ENCODE measurements around the gene UNC5B. TPM values are rescaled to one million over a fixed set of nuclear protein-coding genes. Genes with fewer than 3 reads are reported as not detected.

UNC5B gene
- polyA plus RNA-seq, 12 donors, result 8.2 to 17.6 (median 10.4) TPM; not detected in 1

DNA sequence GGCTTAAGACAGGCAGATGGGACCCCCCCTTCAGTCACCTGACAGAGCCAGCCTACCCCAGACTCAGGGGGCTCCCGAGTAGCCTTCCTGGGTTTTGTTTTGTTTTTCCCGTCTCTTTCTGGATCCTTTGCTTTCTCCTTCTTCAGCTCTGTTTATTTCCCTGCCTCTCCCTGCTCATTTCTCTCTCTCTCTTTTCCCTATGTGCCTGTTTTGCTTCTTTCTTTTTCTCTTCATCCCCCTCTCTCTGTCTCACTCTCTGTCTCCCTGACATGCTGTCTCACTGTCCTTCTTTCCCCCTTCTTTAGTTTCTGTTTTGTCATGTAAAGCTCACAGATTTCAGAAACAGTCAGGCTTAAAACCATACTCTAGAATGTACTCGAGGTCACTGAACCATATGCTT is 68.5 kb downstream of the UNC5B start:
- DNase-seq, result no peak

DNA sequence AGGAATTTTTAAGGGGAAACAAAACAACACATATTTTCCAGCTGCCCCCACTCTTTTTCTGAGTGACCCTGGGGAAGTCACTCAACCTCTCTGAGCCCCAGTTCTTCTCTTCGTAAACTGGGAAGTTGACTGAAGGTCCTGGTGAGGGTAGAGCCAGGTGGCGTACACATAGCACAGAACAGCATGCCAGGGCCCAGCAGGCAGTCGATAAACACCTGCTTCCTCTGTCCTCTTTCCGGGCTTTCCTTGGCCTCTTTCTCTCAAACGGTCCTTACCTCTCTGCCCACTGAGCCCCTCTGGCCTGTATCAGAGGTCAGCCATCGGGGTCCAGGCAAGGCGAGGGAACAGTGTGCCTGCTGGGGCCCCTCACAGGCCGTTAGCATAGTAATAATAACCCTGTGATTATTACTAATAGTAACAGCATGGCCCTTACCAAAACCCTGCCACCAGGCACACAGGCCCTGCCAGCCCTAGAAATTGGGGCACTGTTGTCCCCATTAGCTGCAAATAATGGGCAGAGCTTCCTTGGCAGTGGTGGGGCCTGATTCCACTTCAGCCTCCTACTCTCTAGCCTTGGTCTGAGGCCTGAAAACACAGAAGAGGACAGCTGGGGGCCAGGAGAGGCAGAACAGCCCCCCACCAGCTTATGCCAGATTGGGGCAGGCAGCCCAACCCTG is 69.4 kb downstream of the UNC5B start:
- DNase-seq, result no peak

DNA sequence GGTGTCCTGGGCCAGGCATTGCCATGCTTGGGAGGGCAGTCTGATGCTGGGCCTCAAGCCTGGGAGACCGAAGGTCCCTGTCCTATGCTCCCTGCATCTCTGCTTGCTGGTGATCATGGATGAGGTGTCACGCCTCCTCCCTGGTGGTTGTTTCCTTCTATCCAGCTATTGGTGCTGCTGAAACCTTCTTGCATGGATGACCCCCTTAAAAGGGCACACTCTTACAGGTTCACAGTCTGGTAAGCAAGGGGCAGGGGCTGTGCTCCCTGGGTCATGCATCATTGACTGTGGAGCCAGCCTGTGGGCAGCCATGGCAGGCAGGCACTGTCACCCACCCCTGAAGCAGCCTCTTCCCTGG is 69.9 kb downstream of the UNC5B start:
- no peak for DNase-seq

DNA sequence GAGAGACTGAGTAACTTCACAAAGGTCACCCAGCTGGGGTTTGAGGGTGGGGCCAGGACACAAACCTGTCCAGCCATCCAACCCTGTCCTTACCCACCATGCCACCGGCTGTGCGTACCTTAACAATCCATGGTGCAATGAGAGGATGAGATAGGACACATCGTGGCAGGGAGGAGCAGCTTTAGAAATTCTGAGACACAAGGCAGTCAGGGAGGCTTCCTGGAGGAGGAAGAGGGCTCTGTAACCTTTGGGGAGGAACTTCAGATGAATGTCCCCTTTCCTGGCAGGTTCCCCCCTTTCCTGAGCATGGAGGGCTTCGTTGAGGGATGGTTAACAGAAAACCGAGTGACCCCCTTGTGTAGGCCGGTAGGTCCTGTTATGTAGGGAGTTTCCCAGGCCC is 71.0 kb downstream of the UNC5B start:
- no peak for DNase-seq

DNA sequence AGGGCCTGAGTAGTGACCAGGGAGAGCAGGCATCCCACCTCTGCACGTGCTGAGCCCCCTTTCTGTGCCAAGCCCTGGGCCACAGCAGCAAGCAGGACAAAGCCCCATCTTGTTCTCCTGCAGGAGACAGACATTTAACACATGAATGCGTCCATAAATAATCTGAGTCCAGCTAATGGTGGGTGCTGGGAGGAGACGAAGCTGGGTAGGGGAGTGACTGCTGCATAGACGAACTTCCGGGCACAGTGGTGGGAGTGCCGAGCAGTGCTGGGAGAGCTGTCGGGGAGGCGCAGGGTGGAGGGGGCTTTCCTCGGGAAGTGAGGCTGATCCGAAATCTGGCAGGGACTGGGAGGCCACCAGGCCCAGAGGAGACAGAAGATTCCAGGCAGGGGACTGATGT is 71.5 kb downstream of the UNC5B start:
- DNase-seq, result no peak

GRCh38 chr10:71284544-71285179 is 72.3 kb downstream of the UNC5B start:
- no peak for DNase-seq

DNA sequence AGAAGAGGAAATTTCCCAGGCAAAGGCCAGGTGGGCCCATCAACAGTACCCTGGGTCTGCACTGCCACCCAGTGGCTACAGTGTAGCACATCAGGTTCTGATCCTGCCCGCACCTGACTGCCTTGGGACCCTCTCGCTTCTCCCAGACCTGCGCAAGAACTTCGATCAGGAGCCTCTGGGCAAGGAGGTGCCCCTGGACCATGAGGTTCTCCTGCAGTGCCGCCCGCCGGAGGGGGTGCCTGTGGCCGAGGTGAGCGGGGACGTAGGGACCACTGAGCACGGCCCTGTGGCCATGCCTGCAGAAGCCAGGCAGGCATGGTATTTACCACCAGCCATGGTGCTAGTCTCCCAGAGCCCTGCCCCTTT is 72.8 kb downstream of the UNC5B start:
- DNase-seq, result peak; percentile 54

GRCh38 chr10:71285986-71286385 is 73.6 kb downstream of the UNC5B start:
- no peak for DNase-seq

DNA sequence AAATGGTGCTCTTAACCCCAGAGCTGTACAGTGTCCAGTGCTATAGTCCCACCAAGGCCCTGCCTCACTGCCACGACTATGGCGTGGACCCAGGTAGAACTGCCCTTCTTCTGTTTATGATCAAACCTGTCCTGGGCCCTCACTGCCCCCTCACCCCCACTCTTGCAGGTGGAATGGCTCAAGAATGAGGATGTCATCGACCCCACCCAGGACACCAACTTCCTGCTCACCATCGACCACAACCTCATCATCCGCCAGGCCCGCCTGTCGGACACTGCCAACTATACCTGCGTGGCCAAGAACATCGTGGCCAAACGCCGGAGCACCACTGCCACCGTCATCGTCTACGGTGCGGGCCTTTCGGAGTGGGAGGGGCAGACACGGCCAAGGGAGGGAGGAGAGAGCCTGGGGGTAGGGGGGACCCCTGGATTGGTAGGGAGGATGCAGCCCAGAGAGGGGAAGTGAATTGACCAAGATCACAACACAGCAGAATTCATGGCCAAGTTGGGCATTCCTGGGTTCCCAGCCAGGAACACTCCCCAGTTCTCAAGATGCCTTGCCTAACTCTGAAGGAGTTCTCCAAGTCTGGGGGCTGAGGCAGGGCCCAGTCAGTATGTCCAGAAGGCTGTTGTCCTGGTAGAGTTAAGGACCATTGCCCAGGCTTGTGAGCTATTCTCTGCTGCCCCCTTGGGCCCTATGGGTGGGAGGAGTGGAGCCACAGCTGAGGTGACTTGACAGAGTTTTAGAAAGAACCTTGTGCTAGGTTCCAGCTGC is 74.3 kb downstream of the UNC5B start:
- no peak for DNase-seq

- no peak for DNase-seq
Measured at GRCh38 chr10:71287456-71287855, 75.1 kb downstream of the UNC5B start.

- DNase-seq, result no peak
Measured at GRCh38 chr10:71288461-71288860, 76.1 kb downstream of the UNC5B start.

DNA sequence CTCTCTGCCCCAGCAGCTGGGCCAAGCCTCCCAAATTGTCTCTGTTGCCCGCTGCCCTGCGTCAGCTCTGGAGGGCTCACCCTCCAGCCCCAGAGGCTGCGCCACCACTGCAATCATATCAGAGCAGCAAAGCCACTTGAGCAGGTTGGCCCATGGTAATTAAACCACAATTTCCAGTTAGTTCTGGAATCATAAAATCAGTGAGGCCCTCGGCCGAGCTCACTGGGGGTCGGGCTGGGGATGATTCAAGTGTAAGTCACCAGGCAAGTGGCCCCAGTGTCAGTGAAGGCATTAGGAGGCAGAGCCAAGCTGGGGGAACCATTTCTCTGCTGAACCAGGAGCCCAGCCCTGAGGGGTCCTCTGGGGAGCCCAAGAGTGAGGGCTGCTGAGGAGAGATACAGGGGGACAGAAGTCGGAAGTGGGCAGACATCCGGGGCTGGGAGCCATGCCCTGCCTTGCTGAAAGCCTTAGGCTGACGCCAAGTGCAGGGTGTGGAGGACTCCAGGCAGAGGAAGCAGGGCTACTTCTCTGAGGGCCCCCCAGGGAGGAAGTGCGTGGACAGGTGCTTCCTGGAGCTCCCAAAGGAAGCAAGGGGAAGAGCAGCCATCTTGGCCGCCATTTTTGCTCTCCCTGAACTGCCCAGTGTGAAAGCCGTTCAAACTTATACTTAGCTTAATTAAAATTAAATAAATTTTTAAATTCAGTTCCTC is 77.2 kb downstream of the UNC5B start:
- DNase-seq, result no peak

DNA sequence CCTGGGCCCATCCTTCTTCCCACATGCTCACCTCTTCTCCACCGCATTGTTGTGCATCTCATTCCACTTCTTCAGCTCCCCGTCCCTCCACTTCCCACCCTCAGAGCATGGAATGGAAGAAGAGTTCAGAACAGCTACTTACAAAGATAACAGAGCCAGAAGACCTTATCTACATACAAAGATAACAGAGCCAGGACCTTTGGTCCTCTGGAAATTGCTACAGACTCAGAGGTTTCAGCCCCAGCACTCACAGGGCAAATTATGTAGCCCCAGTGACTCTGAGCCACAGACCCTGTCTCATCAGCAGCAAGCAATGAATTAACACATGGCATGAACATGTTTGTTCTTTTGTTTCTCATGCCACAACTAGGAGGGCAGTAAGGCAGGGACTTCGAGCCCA is 78.0 kb downstream of the UNC5B start:
- no peak for DNase-seq

DNA sequence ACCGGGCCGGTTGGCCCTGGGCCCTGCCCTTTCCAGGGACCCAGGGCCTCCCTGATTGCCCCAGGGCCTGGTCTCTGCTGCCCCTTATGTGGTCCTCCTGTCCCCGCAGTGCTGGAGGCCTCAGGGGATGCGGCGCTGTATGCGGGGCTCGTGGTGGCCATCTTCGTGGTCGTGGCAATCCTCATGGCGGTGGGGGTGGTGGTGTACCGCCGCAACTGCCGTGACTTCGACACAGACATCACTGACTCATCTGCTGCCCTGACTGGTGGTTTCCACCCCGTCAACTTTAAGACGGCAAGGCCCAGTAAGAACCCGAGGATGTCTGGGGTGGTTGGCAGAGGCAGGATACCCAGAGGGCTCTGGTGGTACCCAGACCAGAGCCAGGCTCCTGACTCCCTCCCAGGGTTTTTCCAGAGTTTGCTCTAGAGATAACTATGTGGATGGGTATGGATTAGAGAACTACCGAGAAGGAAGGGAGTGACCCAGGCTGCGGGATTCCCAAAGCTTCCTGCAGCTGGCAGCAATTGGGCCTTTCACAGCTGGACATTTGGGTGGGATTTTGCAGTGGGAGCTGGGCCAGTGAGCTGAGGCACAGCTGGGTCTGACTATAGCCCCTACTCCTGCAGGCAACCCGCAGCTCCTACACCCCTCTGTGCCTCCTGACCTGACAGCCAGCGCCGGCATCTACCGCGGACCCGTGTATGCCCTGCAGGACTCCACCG is 78.6 kb downstream of the UNC5B start:
- no peak for DNase-seq

- DNase-seq, result no peak
Measured at GRCh38 chr10:71291528-71291900, 79.1 kb downstream of the UNC5B start.

- DNase-seq, result no peak
Measured at GRCh38 chr10:71292624-71293445, 80.5 kb downstream of the UNC5B start.

- no peak for DNase-seq
Measured at GRCh38 chr10:71293446-71294084, 81.2 kb downstream of the UNC5B start.

DNA sequence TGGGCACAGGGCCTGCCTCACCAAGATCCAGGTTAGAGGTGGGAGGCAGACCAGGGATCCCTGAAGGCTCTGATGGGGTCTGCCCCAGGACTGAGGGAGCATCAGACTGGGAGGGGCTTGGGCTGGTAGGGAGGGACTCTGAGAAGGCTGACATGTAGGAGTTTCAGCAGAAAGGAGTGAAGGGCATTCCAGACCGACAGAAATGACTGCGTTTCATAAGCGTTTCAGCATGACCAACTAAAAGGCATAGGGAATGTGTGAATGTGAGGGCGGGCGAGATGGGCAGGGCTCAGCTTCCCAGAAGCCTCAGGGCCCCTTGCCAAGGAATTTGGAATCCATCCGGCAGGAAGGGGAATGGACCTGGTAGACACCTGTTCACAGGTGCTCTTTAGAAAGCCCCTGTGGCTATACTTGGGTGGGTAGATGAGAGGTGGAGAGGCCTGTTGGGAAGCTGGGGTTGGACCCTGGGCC is 81.8 kb downstream of the UNC5B start:
- DNase-seq, result no peak

DNA sequence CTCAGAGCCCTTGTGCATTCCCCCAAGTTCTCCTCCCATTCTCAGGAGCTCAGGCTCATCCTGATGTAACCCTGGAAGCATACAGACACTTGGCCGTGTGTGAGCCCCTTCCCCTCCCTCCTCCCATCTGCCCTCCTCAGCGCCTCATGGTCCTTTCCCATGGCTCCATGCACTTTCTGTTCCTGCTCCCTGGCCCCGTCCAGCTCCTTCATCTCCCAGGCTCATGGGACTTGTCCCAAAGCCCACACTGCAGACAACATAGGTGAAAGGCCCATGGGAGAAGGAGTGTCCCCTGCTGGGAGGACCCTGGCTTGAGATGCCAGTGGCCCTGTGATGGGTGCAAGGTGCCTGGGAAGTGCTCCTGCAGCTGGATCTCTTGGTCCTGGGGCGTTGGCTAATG is 82.5 kb downstream of the UNC5B start:
- no peak for DNase-seq

DNA sequence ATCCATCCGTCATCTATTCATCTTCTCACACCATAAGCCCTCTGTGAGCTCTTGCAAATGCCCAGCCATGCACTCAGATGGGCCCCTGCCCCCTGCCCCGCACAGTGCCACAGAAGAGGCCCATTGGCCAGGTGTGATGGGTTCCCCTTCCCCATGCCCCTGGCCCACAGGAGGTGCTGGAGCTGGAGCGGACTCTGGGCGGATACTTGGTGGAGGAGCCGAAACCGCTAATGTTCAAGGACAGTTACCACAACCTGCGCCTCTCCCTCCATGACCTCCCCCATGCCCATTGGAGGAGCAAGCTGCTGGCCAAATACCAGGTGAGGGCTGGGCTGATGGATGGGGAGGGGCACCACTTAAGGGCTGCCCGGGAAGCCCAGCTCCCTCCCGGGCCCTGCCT is 83.3 kb downstream of the UNC5B start:
- DNase-seq, result no peak

All from muscle of arm (tissue), 12 donors.